Measurements from ENCODE around the gene TMEM151B.

The TMEM151B gene

DNA sequence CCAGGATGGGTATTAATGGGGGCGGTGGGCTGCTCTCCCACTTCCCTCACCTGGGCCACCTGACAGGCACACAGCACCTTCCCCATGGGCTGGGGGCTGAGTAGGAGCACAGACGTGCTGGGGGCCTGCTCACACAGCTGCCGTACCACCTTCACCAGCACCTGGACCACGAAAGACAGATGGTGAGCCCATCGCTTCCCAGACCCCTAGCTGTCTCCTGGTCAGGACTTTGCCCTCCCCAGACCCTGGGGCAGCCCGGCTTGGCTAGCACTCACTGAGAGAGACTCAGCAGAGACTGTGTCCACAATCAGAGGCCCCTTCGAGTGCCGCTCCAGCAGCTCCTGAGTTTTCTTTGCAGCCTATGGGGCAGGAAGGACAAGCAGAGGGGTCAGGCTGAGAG lies 30.9 kb downstream of the TMEM151B start:
- H3K27ac ChIP-seq: no peak overlapping the region
- TF ChIP-seq, protein P1, sequence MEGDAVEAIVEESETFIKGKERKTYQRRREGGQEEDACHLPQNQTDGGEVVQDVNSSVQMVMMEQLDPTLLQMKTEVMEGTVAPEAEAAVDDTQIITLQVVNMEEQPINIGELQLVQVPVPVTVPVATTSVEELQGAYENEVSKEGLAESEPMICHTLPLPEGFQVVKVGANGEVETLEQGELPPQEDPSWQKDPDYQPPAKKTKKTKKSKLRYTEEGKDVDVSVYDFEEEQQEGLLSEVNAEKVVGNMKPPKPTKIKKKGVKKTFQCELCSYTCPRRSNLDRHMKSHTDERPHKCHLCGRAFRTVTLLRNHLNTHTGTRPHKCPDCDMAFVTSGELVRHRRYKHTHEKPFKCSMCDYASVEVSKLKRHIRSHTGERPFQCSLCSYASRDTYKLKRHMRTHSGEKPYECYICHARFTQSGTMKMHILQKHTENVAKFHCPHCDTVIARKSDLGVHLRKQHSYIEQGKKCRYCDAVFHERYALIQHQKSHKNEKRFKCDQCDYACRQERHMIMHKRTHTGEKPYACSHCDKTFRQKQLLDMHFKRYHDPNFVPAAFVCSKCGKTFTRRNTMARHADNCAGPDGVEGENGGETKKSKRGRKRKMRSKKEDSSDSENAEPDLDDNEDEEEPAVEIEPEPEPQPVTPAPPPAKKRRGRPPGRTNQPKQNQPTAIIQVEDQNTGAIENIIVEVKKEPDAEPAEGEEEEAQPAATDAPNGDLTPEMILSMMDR (conservative IDR thresholded peaks at IDR 0.05): no peak

DNA sequence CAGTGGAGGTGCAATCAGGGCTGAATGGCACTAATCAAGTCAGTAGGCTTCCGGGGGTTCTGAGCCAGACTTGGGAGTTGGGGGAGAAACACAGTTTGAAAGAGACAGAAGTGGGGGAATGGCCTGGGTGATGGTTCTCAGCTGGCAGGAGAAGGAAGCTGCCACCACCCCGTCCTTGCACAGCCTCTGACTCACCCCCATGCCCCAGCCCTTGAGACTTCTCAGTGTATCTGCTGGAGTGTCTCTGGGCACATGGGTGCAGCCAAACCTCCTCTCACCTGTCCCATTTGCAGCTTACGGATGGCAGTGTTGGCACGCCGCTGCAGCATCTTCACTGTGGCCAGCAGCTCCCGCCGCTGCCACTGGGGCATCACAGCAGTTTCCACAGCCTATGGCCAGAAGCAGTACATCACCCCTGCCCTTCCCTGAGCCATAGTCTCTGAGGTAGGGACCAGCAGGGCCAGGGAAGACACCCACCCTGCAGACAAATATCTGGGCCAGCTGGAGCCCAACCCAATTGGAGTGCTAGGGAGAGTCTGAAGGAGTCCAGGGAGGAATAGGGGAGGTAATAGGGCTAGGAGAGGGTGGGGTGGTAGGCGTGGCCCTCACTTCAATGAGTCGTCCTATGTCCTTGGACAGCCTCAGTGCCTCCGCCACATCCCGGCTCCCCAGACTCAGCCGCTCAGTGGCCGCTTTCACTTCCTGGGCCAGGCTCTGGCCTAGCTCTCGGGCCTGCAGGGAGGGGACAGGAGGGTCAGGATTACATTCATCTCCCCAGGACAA lies 31.7 kb downstream of the TMEM151B start:
- H3K27ac ChIP-seq: no peak overlapping the region
- TF ChIP-seq, protein P1 (conservative IDR thresholded peaks at IDR 0.05): no peak

DNA sequence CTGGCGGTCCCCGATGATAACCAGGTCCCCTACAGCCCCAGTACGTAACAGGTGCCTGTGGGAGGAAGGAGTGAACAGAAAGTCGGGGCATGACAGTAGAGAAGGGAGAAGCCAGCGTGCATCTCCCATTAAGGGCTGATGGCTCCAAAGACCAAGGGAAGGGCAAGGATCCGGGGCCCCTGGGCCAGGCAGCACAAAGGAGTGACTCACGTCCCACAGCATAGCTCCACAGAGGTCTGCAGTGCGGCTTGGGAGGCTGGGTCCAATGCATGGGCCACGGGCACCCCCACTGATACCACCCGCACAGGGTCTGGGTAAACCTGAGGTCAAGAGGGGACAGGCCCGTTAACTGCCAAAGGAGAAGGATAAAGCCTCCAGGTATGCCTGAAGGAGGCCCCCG lies 32.6 kb downstream of the TMEM151B start:
- no peak overlapping the region for H3K27ac ChIP-seq
- TF ChIP-seq, protein P1 (conservative IDR thresholded peaks at IDR 0.05): no peak

DNA sequence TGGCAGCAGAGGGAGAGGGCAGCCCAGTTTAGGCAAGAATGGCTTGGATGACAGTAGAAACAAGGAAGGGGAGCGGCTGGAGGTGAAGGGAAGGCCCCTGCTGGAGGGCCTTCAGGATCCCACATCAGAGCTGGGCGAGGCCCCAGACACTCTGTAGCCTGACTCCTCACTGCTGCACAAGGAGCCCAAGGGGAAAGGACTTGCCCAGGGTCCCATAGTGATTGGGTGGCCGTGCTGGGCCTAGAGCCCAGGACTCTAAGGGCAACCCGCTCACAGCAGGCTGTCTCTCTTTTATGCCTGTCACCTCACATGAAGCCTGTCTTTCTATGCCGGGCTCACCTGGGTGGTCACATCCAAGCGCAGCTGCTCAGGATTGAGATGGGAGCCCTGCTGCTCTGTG lies 33.6 kb downstream of the TMEM151B start:
- no peak overlapping the region for H3K27ac ChIP-seq
- TF ChIP-seq, protein P1 (conservative IDR thresholded peaks at IDR 0.05): no peak

DNA sequence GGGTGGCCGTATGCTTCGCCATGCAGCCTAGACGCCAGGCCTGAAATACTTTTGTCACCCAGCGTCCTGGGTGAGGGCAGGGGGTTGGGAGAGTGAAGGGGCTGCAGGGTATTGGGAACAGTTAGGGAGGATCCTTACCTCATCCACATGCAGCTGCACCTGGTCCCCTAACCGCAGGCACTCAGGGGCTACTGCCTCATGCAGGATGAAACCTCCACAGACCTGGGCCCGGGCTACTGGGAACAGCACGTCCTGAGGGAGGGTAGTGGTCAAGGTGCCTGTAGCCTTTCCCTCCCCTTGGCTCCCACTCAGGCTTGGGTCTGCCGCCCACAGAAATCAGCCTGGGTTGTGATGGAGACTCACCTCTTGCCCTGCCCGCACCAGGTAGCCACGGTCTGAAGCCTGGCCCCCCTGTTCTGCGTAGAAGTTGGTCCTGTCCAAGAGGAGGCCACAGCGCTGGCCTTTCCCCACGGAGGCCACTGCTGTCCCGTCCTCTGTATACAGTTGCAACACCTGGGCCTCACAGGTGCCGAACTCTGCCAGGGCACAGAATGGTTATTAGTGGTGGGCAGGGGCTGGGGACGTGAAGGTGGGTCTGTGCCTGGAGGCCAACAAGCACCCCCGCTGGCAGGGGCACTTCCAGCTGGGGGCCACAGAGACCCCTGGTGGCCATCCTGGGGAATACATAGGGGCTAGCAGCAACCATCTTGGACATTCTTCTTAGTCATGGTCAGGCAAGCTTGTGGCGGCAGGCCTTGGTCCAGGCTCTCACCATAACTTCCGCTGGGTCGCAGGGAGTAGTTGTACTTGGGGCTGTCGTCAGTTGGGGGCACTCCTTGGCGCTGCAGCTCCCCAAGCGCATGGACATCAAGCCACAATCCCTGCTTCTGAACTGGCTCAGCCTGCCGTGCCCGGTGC lies 34.3 kb downstream of the TMEM151B start:
- no peak overlapping the region for H3K27ac ChIP-seq
- TF ChIP-seq, protein P1 (conservative IDR thresholded peaks at IDR 0.05): peak; percentile 91

DNA sequence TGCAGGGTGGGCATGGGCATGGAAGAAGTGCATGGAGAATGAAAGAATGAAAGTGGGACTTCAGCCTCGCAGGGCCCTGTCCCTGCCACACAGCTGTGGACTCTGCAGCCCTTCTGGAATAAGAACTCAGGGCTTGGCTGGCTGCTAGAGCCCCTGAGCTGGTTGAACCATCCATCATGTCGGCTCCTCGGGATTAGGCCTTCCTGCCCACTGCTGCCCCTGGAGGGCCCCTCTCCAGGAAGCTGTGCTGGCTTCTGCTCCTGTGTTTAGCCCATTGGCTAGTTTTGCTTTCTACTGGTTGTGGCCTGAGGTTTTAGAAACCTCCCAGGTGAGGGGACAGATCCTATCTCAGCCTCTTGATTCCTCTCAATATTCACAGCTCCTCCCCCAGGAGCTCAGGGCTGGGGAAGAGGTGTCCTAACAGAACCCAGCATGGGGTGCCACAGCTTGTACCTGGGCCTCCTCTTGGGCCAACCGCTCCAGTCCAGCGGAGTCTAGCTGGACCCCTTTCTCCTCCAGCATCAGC lies 35.0 kb downstream of the TMEM151B start:
- TF ChIP-seq, protein P1 (conservative IDR thresholded peaks at IDR 0.05): no peak
- no peak overlapping the region for H3K27ac ChIP-seq

DNA sequence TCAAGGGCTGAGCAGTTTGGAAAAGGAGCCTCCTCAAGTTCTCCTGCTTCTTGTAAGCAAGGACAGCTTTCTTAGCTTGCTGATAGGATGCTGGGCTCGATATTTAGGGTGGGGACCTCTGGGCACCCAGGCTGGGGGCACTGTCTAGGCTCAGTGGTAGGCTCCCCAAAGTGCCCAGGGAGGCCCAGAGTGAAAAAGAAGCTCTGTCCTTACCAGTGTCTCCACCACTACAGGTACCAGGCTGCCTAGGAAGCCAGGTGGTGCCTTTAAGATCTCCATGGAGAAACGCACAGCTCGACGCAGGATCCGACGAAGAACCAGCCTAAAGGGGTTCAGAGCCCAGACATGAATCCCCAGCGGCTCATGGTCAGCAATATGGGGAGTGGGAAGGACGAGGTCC lies 36.5 kb downstream of the TMEM151B start:
- H3K27ac ChIP-seq: no peak overlapping the region
- TF ChIP-seq, protein P1 (conservative IDR thresholded peaks at IDR 0.05): no peak

Measured in VCaP (cell line).